GM23338 (cell line): Measurements from ENCODE around the gene PTGIS. TPM values are rescaled to one million over a fixed set of nuclear protein-coding genes. Genes with fewer than 3 reads are reported as not detected.

Source experiments
- ATAC-seq: fragments of 200-7000 bp; cut with Tn5 transposase; 3 replicates; pipeline ENCODE4 v1.9.1; 2020
- DNase-seq: peaks from one replicate; pipeline ENCODE4 v3.0.0-alpha.2; 2015; ENCODE audit warnings: low spot score
- H2AFZ ChIP-seq: fragments of 200-600 bp; sonication (generic); 2 replicates; pipeline ENCODE4 v1.8.0; 2016; ENCODE audit warnings: antibody characterized with exemption, mild to moderate bottlenecking, moderate library complexity
- H3F3A ChIP-seq: fragments of 200-600 bp; sonication (generic); replicated peaks from 2 replicates; pipeline ENCODE4 v1.8.0; 2017; ENCODE audit warnings: antibody characterized with exemption, mixed run types, low read depth
- H3K27ac ChIP-seq: fragments of 200-600 bp; sonication (generic); 2 replicates; pipeline ENCODE4 v1.6.1; 2016; ENCODE audit warnings: low read depth
- H3K27me3 ChIP-seq: fragments of 200-600 bp; sonication (generic); 2 replicates; pipeline ENCODE4 v1.8.0; 2016; ENCODE audit warnings: mild to moderate bottlenecking, mixed run types, moderate library complexity; ENCODE audit not compliant: insufficient read depth
- H3K36me3 ChIP-seq: fragments of 200-600 bp; sonication (generic); 2 replicates; pipeline ENCODE4 v1.8.0; 2016; ENCODE audit warnings: mild to moderate bottlenecking; ENCODE audit not compliant: insufficient read depth
- H3K4me1 ChIP-seq: fragments of 200-600 bp; sonication (generic); 2 replicates; pipeline ENCODE4 v1.8.0; 2016; ENCODE audit warnings: mild to moderate bottlenecking, moderate library complexity; ENCODE audit not compliant: insufficient read depth
- H3K4me2 ChIP-seq: fragments of 200-600 bp; sonication (generic); 2 replicates; pipeline ENCODE4 v1.7.1; 2017; ENCODE audit warnings: mixed run types
- H3K4me3 ChIP-seq: fragments of 200-600 bp; sonication (generic); 2 replicates; pipeline ENCODE4 v1.6.1; 2016; ENCODE audit warnings: mixed run types
- H3K79me2 ChIP-seq: fragments of 200-600 bp; sonication (generic); replicated peaks from 2 replicates; pipeline ENCODE4 v1.8.0; 2017; ENCODE audit warnings: mild to moderate bottlenecking; ENCODE audit not compliant: insufficient read depth
- H3K9me2 ChIP-seq: fragments of 200-600 bp; sonication (generic); 2 replicates; pipeline ENCODE4 v1.8.0; 2017; ENCODE audit not compliant: insufficient read depth
- H4K20me1 ChIP-seq: fragments of 200-600 bp; sonication (generic); replicated peaks from 2 replicates; pipeline ENCODE4 v1.8.0; 2017; ENCODE audit warnings: mild to moderate bottlenecking; ENCODE audit not compliant: insufficient read depth
- H3K27ac Mint-ChIP-seq: 2 replicates; pipeline ENCODE4 v1.8.0; 2020; ENCODE audit warnings: inconsistent platforms, mild to moderate bottlenecking, moderate library complexity, mixed read lengths
- H3K27me3 Mint-ChIP-seq: 3 replicates; pipeline ENCODE4 v1.8.0; 2022; ENCODE audit warnings: low read depth, mild to moderate bottlenecking, moderate library complexity, mixed read lengths, inconsistent platforms; ENCODE audit not compliant: insufficient read depth, poor library complexity
- H3K36me3 Mint-ChIP-seq: 3 replicates; pipeline ENCODE4 v1.8.0; 2021; ENCODE audit warnings: low read depth, mild to moderate bottlenecking, inconsistent platforms, moderate library complexity, mixed read lengths
- H3K4me1 Mint-ChIP-seq: 3 replicates; pipeline ENCODE4 v1.8.0; 2020; ENCODE audit warnings: mild to moderate bottlenecking, inconsistent platforms, mixed read lengths
- H3K4me3 Mint-ChIP-seq: 3 replicates; pipeline ENCODE4 v1.8.0; 2021; ENCODE audit warnings: moderate library complexity, mild to moderate bottlenecking, inconsistent platforms, mixed read lengths
- H3K9me3 Mint-ChIP-seq: 3 replicates; pipeline ENCODE4 v1.8.0; 2020; ENCODE audit warnings: moderate library complexity, mild to moderate bottlenecking, inconsistent platforms, mixed read lengths
- EZH2 ChIP-seq: fragments of 200-600 bp; sonication (generic); IDR thresholded peaks from one replicate; pipeline ENCODE4 v1.8.0; 2017; ENCODE audit warnings: antibody characterized with exemption, mild to moderate bottlenecking, low read depth; ENCODE audit not compliant: unreplicated experiment
- EZH2phosphoT487 ChIP-seq: fragments of 200-600 bp; sonication (generic); IDR thresholded peaks from one replicate; pipeline ENCODE4 v1.8.1; 2018; ENCODE audit warnings: antibody characterized with exemption; ENCODE audit not compliant: unreplicated experiment
- STAT1 ChIP-seq: IDR thresholded peaks from one replicate; pipeline ENCODE4 v1.6.1; 2016; ENCODE audit warnings: antibody characterized with exemption; ENCODE audit not compliant: unreplicated experiment
- ZNF114 ChIP-seq: fragments of 250-450 bp; sonication (Bioruptor Pico); IDR thresholded peaks from 2 replicates; pipeline ENCODE4 v1.5.0; 2020; ENCODE audit warnings: mild to moderate bottlenecking, moderate library complexity
- polyA plus RNA-seq: library from polyadenylated mRNA; unstranded; fragments of >200 nt; fragmentation: Nextera tagmentation; extraction: Ambion mirVana; gene quantifications from 2 replicates; pipeline ENCODE4 v1.2.1, GENCODE V29; 2016
- total RNA-seq: library from RNA; depleted of rRNA; stranded (reverse); fragments of >200 nt; shearing (Covaris generic); gene quantifications from 2 replicates; pipeline ENCODE4 v1.2.3, GENCODE V29; 2014
- TF ChIP-seq, protein P1 (sequence below): fragments of 250-450 bp; sonication (Bioruptor Pico); IDR thresholded peaks from 2 replicates; pipeline ENCODE4 v1.5.0; 2020; ENCODE audit warnings: mild to moderate bottlenecking, moderate library complexity
- TF ChIP-seq, protein P2 (sequence below), 2 experiments: fragments of 200-600 bp in 1 of 2; sonication (generic) in 1 of 2; conservative IDR thresholded peaks; 2 replicates each; pipeline versions ENCODE4 v1.5.1 to v1.6.1; 2016 to 2017; ENCODE audit warnings: antibody characterized with exemption in 2 of 2, low read depth in 2 of 2, mild to moderate bottlenecking in 2 of 2, moderate library complexity in 1 of 2

PTGIS gene
- total and polyA plus RNA-seq, 2 experiments from 2014 or later, result 6.6 to 28.7 TPM

DNA sequence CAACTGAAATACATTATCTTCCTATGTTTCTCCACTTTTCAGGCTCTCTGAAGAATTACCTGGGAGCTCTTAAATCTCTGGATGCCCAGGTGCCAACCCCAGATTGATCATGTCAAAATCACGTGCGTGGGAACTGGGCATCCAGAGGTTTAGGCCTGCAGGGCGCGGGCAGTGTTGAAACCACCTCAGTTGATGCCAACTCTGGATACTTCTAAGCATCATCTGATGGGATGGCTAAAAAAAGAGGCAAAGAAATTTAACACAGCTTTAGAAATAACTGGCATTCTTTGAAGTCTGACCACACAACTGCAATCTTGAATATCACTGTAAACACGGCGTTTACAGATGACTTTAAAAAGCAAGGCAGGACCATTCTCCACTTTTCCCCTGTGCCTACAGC lies 41.9 kb downstream of the PTGIS start (continued):
- TF ChIP-seq, protein P1, sequence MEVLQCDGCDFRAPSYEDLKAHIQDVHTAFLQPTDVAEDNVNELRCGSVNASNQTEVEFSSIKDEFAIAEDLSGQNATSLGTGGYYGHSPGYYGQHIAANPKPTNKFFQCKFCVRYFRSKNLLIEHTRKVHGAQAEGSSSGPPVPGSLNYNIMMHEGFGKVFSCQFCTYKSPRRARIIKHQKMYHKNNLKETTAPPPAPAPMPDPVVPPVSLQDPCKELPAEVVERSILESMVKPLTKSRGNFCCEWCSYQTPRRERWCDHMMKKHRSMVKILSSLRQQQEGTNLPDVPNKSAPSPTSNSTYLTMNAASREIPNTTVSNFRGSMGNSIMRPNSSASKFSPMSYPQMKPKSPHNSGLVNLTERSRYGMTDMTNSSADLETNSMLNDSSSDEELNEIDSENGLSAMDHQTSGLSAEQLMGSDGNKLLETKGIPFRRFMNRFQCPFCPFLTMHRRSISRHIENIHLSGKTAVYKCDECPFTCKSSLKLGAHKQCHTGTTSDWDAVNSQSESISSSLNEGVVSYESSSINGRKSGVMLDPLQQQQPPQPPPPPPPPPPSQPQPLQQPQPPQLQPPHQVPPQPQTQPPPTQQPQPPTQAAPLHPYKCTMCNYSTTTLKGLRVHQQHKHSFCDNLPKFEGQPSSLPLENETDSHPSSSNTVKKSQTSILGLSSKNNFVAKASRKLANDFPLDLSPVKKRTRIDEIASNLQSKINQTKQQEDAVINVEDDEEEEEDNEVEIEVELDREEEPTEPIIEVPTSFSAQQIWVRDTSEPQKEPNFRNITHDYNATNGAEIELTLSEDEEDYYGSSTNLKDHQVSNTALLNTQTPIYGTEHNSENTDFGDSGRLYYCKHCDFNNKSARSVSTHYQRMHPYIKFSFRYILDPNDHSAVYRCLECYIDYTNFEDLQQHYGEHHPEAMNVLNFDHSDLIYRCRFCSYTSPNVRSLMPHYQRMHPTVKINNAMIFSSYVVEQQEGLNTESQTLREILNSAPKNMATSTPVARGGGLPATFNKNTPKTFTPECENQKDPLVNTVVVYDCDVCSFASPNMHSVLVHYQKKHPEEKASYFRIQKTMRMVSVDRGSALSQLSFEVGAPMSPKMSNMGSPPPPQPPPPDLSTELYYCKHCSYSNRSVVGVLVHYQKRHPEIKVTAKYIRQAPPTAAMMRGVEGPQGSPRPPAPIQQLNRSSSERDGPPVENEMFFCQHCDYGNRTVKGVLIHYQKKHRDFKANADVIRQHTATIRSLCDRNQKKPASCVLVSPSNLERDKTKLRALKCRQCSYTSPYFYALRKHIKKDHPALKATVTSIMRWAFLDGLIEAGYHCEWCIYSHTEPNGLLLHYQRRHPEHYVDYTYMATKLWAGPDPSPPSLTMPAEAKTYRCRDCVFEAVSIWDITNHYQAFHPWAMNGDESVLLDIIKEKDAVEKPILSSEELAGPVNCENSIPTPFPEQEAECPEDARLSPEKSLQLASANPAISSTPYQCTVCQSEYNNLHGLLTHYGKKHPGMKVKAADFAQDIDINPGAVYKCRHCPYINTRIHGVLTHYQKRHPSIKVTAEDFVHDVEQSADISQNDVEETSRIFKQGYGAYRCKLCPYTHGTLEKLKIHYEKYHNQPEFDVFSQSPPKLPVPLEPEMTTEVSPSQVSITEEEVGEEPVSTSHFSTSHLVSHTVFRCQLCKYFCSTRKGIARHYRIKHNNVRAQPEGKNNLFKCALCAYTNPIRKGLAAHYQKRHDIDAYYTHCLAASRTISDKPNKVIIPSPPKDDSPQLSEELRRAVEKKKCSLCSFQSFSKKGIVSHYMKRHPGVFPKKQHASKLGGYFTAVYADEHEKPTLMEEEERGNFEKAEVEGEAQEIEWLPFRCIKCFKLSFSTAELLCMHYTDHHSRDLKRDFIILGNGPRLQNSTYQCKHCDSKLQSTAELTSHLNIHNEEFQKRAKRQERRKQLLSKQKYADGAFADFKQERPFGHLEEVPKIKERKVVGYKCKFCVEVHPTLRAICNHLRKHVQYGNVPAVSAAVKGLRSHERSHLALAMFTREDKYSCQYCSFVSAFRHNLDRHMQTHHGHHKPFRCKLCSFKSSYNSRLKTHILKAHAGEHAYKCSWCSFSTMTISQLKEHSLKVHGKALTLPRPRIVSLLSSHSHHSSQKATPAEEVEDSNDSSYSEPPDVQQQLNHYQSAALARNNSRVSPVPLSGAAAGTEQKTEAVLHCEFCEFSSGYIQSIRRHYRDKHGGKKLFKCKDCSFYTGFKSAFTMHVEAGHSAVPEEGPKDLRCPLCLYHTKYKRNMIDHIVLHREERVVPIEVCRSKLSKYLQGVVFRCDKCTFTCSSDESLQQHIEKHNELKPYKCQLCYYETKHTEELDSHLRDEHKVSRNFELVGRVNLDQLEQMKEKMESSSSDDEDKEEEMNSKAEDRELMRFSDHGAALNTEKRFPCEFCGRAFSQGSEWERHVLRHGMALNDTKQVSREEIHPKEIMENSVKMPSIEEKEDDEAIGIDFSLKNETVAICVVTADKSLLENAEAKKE (CRISPR knock-in tag), result no peak
- TF ChIP-seq ZNF114 (CRISPR knock-in tag), result no peak

DNA sequence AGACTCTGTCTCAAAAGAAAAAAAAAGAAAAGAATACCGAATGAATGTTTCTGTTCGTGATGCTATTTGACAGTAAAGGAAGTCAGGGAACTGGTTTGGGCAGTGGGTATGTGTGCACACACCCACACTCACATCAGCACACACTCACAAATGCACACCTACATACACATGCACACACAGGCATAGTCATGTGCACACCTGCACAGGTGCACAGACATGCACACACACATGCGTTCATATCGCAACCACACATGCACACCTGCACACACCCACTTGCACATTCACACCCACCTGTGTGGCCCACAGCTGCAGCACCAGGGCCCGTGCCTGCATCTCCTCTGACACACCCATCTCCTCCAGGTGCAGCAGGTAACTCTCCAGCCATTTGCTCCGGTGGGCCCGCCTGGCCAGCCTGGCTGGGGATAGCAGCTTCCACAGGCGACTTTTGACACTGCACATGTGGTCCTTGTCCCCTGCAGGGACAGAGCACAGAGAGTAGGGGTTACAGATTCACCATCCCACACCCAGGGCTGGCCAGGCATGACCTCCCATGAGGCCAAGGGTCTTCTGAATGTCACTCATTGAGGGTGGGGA lies 44.1 kb downstream of the PTGIS start:
- H3K4me1 ChIP-seq, result no peaks in the 10 kb centered on the region
- Mint-ChIP-seq H3K4me1 (peaks cover 4% of the 10 kb centered on the region; the same call in 2 of the 3 replicates), H3K27ac (no peak overlapping the region), H3K4me3 (no peak overlapping the region), H3K36me3 (peaks cover 46% of the 10 kb centered on the region), H3K27me3 (peaks cover 7% of the 10 kb centered on the region), H3K9me3 (peaks cover 6% of the 10 kb centered on the region; the same call in 2 of the 3 replicates)
- no peak overlapping the region for H3K4me3 ChIP-seq
- no peak overlapping the region for H3K4me2 ChIP-seq
- H3K36me3 ChIP-seq, result no peaks in the 10 kb centered on the region; the same call in 1 of the 2 replicates
- H3K27me3 ChIP-seq, result no peaks in the 10 kb centered on the region
- ATAC-seq, result no peak
- no peaks in the 10 kb centered on the region for H4K20me1 ChIP-seq
- H3F3A ChIP-seq, result no peaks in the 10 kb centered on the region
- H3K79me2 ChIP-seq, result no peaks in the 10 kb centered on the region
- DNase-seq, result no peak
- H2AFZ ChIP-seq, result no peak overlapping the region
- no peak overlapping the region for H3K27ac ChIP-seq
- no peak for TF ChIP-seq EZH2phosphoT487
- TF ChIP-seq EZH2, result no peak
- TF ChIP-seq, protein P2, sequence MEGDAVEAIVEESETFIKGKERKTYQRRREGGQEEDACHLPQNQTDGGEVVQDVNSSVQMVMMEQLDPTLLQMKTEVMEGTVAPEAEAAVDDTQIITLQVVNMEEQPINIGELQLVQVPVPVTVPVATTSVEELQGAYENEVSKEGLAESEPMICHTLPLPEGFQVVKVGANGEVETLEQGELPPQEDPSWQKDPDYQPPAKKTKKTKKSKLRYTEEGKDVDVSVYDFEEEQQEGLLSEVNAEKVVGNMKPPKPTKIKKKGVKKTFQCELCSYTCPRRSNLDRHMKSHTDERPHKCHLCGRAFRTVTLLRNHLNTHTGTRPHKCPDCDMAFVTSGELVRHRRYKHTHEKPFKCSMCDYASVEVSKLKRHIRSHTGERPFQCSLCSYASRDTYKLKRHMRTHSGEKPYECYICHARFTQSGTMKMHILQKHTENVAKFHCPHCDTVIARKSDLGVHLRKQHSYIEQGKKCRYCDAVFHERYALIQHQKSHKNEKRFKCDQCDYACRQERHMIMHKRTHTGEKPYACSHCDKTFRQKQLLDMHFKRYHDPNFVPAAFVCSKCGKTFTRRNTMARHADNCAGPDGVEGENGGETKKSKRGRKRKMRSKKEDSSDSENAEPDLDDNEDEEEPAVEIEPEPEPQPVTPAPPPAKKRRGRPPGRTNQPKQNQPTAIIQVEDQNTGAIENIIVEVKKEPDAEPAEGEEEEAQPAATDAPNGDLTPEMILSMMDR (conservative IDR thresholded peaks at IDR 0.05; ENCODE audit: low read depth in 2 of 2), result no peak
- no peak for TF ChIP-seq STAT1
- no peaks in the 10 kb centered on the region for H3K9me2 ChIP-seq
